IMR-90 (cell line): Measurements from ENCODE around the gene RALA. TPM values are rescaled to one million over a fixed set of nuclear protein-coding genes. Genes with fewer than 3 reads are reported as not detected.
A peak's percentile ranks its signal among the peaks of the same experiment; 100 is the strongest.

ENCODE experiments used
- ATAC-seq: fragments of 200-7000 bp; cut with Tn5 transposase; 2 replicates; pipeline ENCODE4 v1.9.1; 2020; ENCODE audit warnings: low read depth, mild to moderate bottlenecking, moderate library complexity
- BruUV-seq: library from RNA; stranded (reverse); fragments of 400-500 nt; replicated peaks from 2 replicates; lab custom pipeline; 2021; lab: Mats Ljungman, UMichigan
- CTCF ChIA-PET: fragments of 300-600 bp; formaldehyde crosslinking; extraction: SDS; loops from one replicate; lab custom pipeline; 2021; ENCODE audit warnings: antibody characterized with exemption; lab: Yijun Ruan, JAX
- POLR2A ChIA-PET: fragments of 300-600 bp; sonication (Branson Sonifier 250); formaldehyde crosslinking; loops from one replicate; lab custom pipeline; 2022; ENCODE audit warnings: antibody characterized with exemption; ENCODE audit not compliant: unreplicated experiment; lab: Charles Lee
- DNase-seq: peaks from one replicate; pipeline ENCODE4 v3.0.0; 2013
- H2AFZ ChIP-seq: replicated peaks from 2 replicates; pipeline ENCODE3; 2013; ENCODE audit warnings: low read length, mild to moderate bottlenecking; ENCODE audit not compliant: poor library complexity
- H2AK5ac ChIP-seq: 2 replicates; pipeline ENCODE4 v1.6.1; 2013; ENCODE audit warnings: low read depth, low read length, inconsistent platforms
- H2AK9ac ChIP-seq: replicated peaks from 2 replicates; pipeline ENCODE3; 2013; ENCODE audit warnings: mild to moderate bottlenecking, low read depth, low read length, moderate library complexity; ENCODE audit not compliant: poor library complexity
- H2BK120ac ChIP-seq: 2 replicates; pipeline ENCODE4 v1.6.1; 2013; ENCODE audit warnings: low read depth, low read length, inconsistent platforms
- H2BK15ac ChIP-seq: 3 replicates; pipeline ENCODE4 v1.6.1; 2013; ENCODE audit warnings: low read depth, low read length, inconsistent platforms
- H2BK20ac ChIP-seq: 2 replicates; pipeline ENCODE4 v1.6.1; 2013; ENCODE audit warnings: low read depth, mild to moderate bottlenecking, inconsistent platforms, low read length, moderate library complexity
- H2BK5ac ChIP-seq: 2 replicates; pipeline ENCODE4 v1.6.1; 2013; ENCODE audit warnings: mild to moderate bottlenecking, low read depth, low read length, inconsistent platforms; ENCODE audit not compliant: poor library complexity, severe bottlenecking
- H3K14ac ChIP-seq: replicated peaks from 2 replicates; pipeline ENCODE4 v1.6.1; 2013; ENCODE audit warnings: low read depth, low read length, inconsistent platforms
- H3K18ac ChIP-seq: 2 replicates; pipeline ENCODE4 v1.6.1; 2013; ENCODE audit warnings: low read depth, low read length, control low read depth
- H3K23ac ChIP-seq: 2 replicates; pipeline ENCODE4 v1.6.1; 2013; ENCODE audit warnings: low read depth, low read length, inconsistent platforms
- H3K27ac ChIP-seq: 2 replicates; pipeline ENCODE4 v1.5.1; 2013; ENCODE audit warnings: mild to moderate bottlenecking, control low read depth, low read length; ENCODE audit not compliant: insufficient read depth
- H3K27me3 ChIP-seq: 2 replicates; pipeline ENCODE4 v1.6.1; 2013; ENCODE audit warnings: low read length; ENCODE audit not compliant: control insufficient read depth, insufficient read depth
- H3K36me3 ChIP-seq: 2 replicates; pipeline ENCODE4 v1.6.1; 2013; ENCODE audit warnings: low read length, mixed read lengths; ENCODE audit not compliant: control insufficient read depth, insufficient read depth
- H3K4ac ChIP-seq: 2 replicates; pipeline ENCODE4 v1.6.1; 2013; ENCODE audit warnings: low read depth, low read length, inconsistent platforms
- H3K4me1 ChIP-seq: 2 replicates; pipeline ENCODE4 v1.6.1; 2013; ENCODE audit warnings: low read length, mixed read lengths; ENCODE audit not compliant: control insufficient read depth, insufficient read depth
- H3K4me2 ChIP-seq: 2 replicates; pipeline ENCODE4 v1.6.1; 2013; ENCODE audit warnings: low read depth, mild to moderate bottlenecking, control low read depth, low read length, moderate library complexity
- H3K4me3 ChIP-seq: 2 replicates; pipeline ENCODE4 v1.5.1; 2013; ENCODE audit warnings: low read depth, mild to moderate bottlenecking, control low read depth, low read length, moderate library complexity; ENCODE audit not compliant: insufficient read depth
- H3K56ac ChIP-seq: 2 replicates; pipeline ENCODE4 v1.6.1; 2013; ENCODE audit warnings: low read length, inconsistent platforms; ENCODE audit not compliant: insufficient read depth; ENCODE audit errors: extremely low read depth
- H3K79me1 ChIP-seq, 2 experiments: 2 replicates each; pipeline ENCODE4 v1.6.1; 2013; ENCODE audit warnings: low read length in 2 of 2, inconsistent platforms in 1 of 2, low read depth in 1 of 2
- H3K9ac ChIP-seq: 2 replicates; pipeline ENCODE4 v1.6.1; 2013; ENCODE audit warnings: low read depth, low read length, control low read depth
- H3K9me1 ChIP-seq: 2 replicates; pipeline ENCODE4 v1.6.1; 2013; ENCODE audit warnings: low read length, inconsistent platforms; ENCODE audit not compliant: insufficient read depth
- H3K9me3 ChIP-seq: 2 replicates; pipeline ENCODE4 v1.6.1; 2013; ENCODE audit warnings: low read length; ENCODE audit not compliant: control insufficient read depth, insufficient read depth
- H4K20me1 ChIP-seq: 2 replicates; pipeline ENCODE4 v1.6.1; 2013; ENCODE audit warnings: low read length, inconsistent platforms; ENCODE audit not compliant: insufficient read depth
- H4K5ac ChIP-seq: 2 replicates; pipeline ENCODE4 v1.6.1; 2013; ENCODE audit warnings: mild to moderate bottlenecking, low read depth, low read length, control low read depth
- H4K8ac ChIP-seq, 2 experiments: 2 replicates each; pipeline ENCODE4 v1.6.1; 2013; ENCODE audit warnings: low read depth in 2 of 2, low read length in 2 of 2, control low read depth in 1 of 2, inconsistent platforms in 1 of 2
- H4K91ac ChIP-seq: 2 replicates; pipeline ENCODE4 v1.6.1; 2013; ENCODE audit warnings: low read depth, low read length, inconsistent platforms; ENCODE audit not compliant: insufficient read depth
- CEBPB ChIP-seq: IDR thresholded peaks from 2 replicates; pipeline ENCODE4 v1.6.1; 2012; ENCODE audit warnings: low read depth, low read length, improper control_type of control experiment
- MAFK ChIP-seq: IDR thresholded peaks from 2 replicates; pipeline ENCODE4 v1.6.1; 2012; ENCODE audit warnings: low read depth, low read length, improper control_type of control experiment
- WGBS, 2 experiments: methylation state at CpG; one replicate each; pipeline versions ENCODE4 v1.1.5 to v1.1.7; 2013; ENCODE audit warnings: missing lambda C conversion rate in 2 of 2; ENCODE audit not compliant: insufficient read length in 1 of 2; ENCODE audit errors: extremely low coverage in 2 of 2; 5-methylcytosine and 5-hydroxymethylcytosine counted together
- dilution Hi-C: fragments of 300-500 bp; cut with HindIII; formaldehyde crosslinking; loops from one replicate; pipeline ENCODE4 v1.14.3; 2018; ENCODE audit warnings: low sequenced_read_pairs; ENCODE audit not compliant: unreplicated experiment
- in situ Hi-C: fragments of 300-500 bp; cut with MboI; formaldehyde crosslinking; loops from 3 replicates; pipeline ENCODE4 v1.14.3; 2019; ENCODE audit warnings: low sequenced_read_pairs, inconsistent platforms, mixed read lengths
- intact Hi-C: fragments of 100-400 bp; cut with micrococcal nuclease; formaldehyde crosslinking; loops from 2 replicates; pipeline ENCODE4 v1.10.0; 2022
- polyA plus RNA-seq, 3 experiments: library from polyadenylated mRNA; depleted of rRNA; stranded (reverse); fragments of >200 nt; gene quantifications; 2 replicates each; pipeline ENCODE4 v1.2.3, GENCODE V29; 2012; ENCODE audit warnings: low replicate concordance in 1 of 3
- total RNA-seq: library from RNA; depleted of rRNA; stranded (reverse); fragments of >200 nt; gene quantifications from 2 replicates; pipeline ENCODE4 v1.2.3, GENCODE V29; 2012

The RALA gene
- total and polyA plus RNA-seq, 2 of the 4 experiments (the other 2 are of a cell fraction) = 7.7 to 20.5 TPM

DNA sequence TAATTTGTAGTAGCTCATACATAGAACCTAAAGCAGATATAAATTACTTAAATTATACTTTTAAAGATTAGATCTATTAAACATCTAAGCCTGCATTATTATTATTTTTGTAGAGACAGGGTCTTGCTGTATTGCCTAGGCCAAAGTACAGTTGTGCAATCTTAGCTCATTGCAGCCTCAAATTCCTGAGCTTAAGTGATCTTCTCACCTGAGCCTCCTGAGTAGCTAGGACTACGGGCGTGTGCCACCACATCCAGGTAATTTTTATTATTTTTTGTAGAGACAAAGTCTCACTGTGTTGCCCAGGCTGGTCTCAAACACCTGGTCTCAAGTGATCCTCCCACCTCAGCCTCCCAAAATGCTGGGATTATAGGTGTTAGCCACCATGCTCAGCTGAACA is 46.7 kb downstream of the RALA start:
- Histone ChIP-seq H3K27ac (no peak overlapping the region), H2BK20ac (no peak overlapping the region), H3K23ac (no peak overlapping the region), H2AK5ac (no peak overlapping the region), H2BK15ac (no peak overlapping the region), H4K91ac (no peak overlapping the region), H3K14ac (no peak overlapping the region), H3K4me1 (peaks cover 5% of the 10 kb centered on the region), H3K27me3 (no peaks in the 10 kb centered on the region), H3K4me2 (no peak overlapping the region), H3K9me3 (no peaks in the 10 kb centered on the region), H4K8ac (no peak overlapping the region), H2BK5ac (no peak overlapping the region), H3K79me1 (peaks cover 21 to 73% of the 10 kb centered on the region in 2 experiments), H3K56ac (no peak overlapping the region), H3K4me3 (no peak overlapping the region), H3K4ac (no peak overlapping the region), H3K18ac (no peak overlapping the region), H3K36me3 (no peaks in the 10 kb centered on the region; the same call in 1 of the 2 replicates), H3K9ac (no peak overlapping the region), H4K5ac (no peak overlapping the region), H4K20me1 (peaks cover 33% of the 10 kb centered on the region; the same call in 1 of the 2 replicates), H2AFZ (no peak overlapping the region), H3K9me1 (peaks cover 3% of the 10 kb centered on the region; the same call in 1 of the 2 replicates), H2AK9ac (no peak overlapping the region), H2BK120ac (no peak overlapping the region)
- ATAC-seq = no peak
- no peak for DNase-seq
- CTCF ChIA-PET = interaction anchor here (1.8 kb wide), 1 partner anchor 89 kb away, joined by 8 read pairs; no protein-coding TSS in a partner anchor
- no CpG with 5 or more reads among the region's 2 CpGs for WGBS, 2 experiments
- in situ Hi-C loops (no loop called here), dilution Hi-C loops (no loop called here), intact Hi-C loops (no loop called here)
- no TSS peak for BruUV-seq
- 0 out of 2 replicates have a peak, but pooled peaks have one; percentile 18 for TF ChIP-seq CEBPB
- TF ChIP-seq MAFK = no peak
- POLR2A ChIA-PET = no interaction called here
